ENCODE measurements around the gene PRICKLE1.

GRCh38 chr12:42552822-42553221 is 36.7 kb downstream of the PRICKLE1 start:
- TF ChIP-seq CTCF (conservative IDR thresholded peaks at IDR 0.05; ENCODE audit: low read depth, low read length) (no peak), MAZ (IDR thresholded peaks at IDR 0.05; ENCODE audit: borderline replicate concordance, low read depth, low read length) (no peak), RAD21 (IDR thresholded peaks at IDR 0.05; ENCODE audit: low read length) (no peak), SMC3 (IDR thresholded peaks at IDR 0.05; ENCODE audit: low read depth, low read length) (no peak)
